Renal cortex interstitium (tissue), 11 donors: Measurements from ENCODE around the gene CDKAL1. TPM values are rescaled to one million over a fixed set of nuclear protein-coding genes. Genes with fewer than 3 reads are reported as not detected.

Source experiments
- DNase-seq, 11 donors: peaks; one replicate each; pipeline ENCODE4 v3.0.0-alpha.2; 2013; ENCODE audit warnings: low read depth in 9 of 11, low spot score in 4 of 11; ENCODE audit errors: extremely low read depth in 1 of 11
- polyA plus RNA-seq, 3 donors: library from polyadenylated mRNA; unstranded; fragments of 120-200 nt; gene quantifications; one replicate each; pipeline ENCODE4 v1.2.1, GENCODE V29; 2013; ENCODE audit not compliant: insufficient read length in 3 of 3

Gene CDKAL1
- polyA plus RNA-seq, 3 donors = 18.2 to 20.5 (median 20.5) TPM

DNA sequence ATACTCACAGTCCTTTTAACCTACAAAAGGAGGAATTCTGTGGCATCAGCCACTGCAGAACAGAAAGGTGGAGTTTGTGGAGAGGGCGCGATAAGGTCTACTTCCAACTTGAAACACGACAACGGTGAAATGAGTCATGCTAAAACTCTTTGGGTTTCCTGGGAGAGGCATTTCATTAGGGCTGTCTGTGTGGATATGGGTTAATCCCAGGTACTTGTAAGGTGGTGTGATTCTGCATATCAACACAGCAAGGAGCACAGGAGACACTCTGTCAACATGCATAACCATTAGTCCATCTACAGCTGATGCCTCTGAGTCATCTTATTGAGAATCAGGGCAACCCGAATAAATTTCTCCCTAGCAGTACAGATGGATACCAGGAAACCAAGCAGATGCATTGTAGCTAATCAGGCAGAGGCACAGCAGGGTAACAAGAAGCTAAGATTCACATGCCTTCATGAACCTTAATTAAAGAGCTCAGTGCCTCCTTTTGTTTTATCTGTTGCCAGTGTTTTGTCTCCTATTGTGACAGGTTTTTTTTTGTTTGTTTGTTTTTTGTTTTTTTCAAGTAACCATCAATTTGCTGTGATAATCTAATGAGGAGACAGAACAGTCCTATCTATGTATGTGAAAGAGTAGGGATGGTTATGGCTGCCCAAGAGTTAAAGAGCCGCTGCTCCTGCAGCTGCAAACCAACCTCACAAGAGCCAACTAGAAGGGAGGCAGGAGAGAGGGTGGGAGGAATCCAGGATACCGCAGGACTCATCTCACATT, 743.5 kb downstream of the CDKAL1 start:
- no peak for DNase-seq

GRCh38 chr6:21278375-21278745, 744.1 kb downstream of the CDKAL1 start:
- no peak for DNase-seq

GRCh38 chr6:21279619-21280018, 745.4 kb downstream of the CDKAL1 start:
- DNase-seq = no peak

- no peak for DNase-seq
These were observed 747.1 kb downstream of the CDKAL1 start for GRCh38 chr6:21281366-21281765.

Other genes starting within 250 kb of the CDKAL1 start
- gene E2F3, start 132.6 kb upstream of the CDKAL1 start, polyA plus RNA-seq = 10 to 100 TPM; 19.3 to 22.2 (median 19.3) TPM